K562 (cell line): ENCODE measurements around the gene POLR2A. TPM values are rescaled to one million over a fixed set of nuclear protein-coding genes. Genes with fewer than 3 reads are reported as not detected.

Experiments used
- ARID3A ChIP-seq: IDR thresholded peaks from 2 replicates; pipeline ENCODE4 v1.6.1; 2012; ENCODE audit warnings: low read depth, low read length, improper control_type of control experiment, borderline replicate concordance
- ATF3 ChIP-seq, 2 experiments: fragments of 450-650 bp in 1 of 2; sonication (generic) in 1 of 2; formaldehyde crosslinking in 1 of 2; IDR thresholded peaks in 1 of 2; conservative IDR thresholded peaks in 1 of 2; 2 replicates each; pipeline versions ENCODE4 v1.6.1 to v1.8.1; 2016 to 2023; ENCODE audit warnings: mild to moderate bottlenecking in 2 of 2, moderate library complexity in 2 of 2, inconsistent platforms in 1 of 2, missing genetic modification reagents in 1 of 2
- CBX1 ChIP-seq: sonication (generic); IDR thresholded peaks from 2 replicates; pipeline ENCODE4 v1.6.1; 2016; ENCODE audit warnings: antibody characterized with exemption, low read depth, mild to moderate bottlenecking
- CREB1 ChIP-seq, 2 experiments: sonication (generic) in 1 of 2; formaldehyde crosslinking in 1 of 2; IDR thresholded peaks; 2 replicates each; pipeline versions ENCODE4 v1.6.1 to v1.8.0; 2012 to 2022; ENCODE audit warnings: inconsistent platforms in 1 of 2, mild to moderate bottlenecking in 1 of 2, missing genetic modification reagents in 1 of 2, moderate library complexity in 1 of 2
- DIDO1 ChIP-seq: fragments of 450-650 bp; IDR thresholded peaks from 2 replicates; pipeline ENCODE4 v1.6.1; 2016; ENCODE audit warnings: low read depth, missing biosample characterization, missing genetic modification characterization
- FIP1L1 ChIP-seq: fragments of 200-400 bp; formaldehyde crosslinking; IDR thresholded peaks from 2 replicates; pipeline ENCODE4 v1.6.1; 2018; ENCODE audit warnings: mild to moderate bottlenecking, low read depth, low read length; ENCODE audit not compliant: poor library complexity, severe bottlenecking
- HNRNPL ChIP-seq: fragments of 200-400 bp; formaldehyde crosslinking; IDR thresholded peaks from 2 replicates; pipeline ENCODE4 v1.6.1; 2017; ENCODE audit warnings: low read depth, mild to moderate bottlenecking, low read length
- LARP7 ChIP-seq: fragments of 450-650 bp; IDR thresholded peaks from 2 replicates; pipeline ENCODE4 v1.6.1; 2016
- LEF1 ChIP-seq: fragments of 450-650 bp; IDR thresholded peaks from 2 replicates; pipeline ENCODE4 v1.6.1; 2016; ENCODE audit warnings: mild to moderate bottlenecking
- MYC ChIP-seq, 2 experiments: fragments of 250-450 bp in 1 of 2; sonication (Bioruptor Pico) in 1 of 2; IDR thresholded peaks; 2 replicates each; pipeline versions ENCODE4 v1.5.1 to v1.6.1; 2012 to 2021; ENCODE audit warnings: low read depth in 2 of 2, borderline replicate concordance in 1 of 2, improper control_type of control experiment in 1 of 2, low read length in 1 of 2, mild to moderate bottlenecking in 1 of 2, moderate library complexity in 1 of 2
- NFATC3 ChIP-seq: fragments of 450-650 bp; IDR thresholded peaks from 2 replicates; pipeline ENCODE4 v1.6.1; 2017; ENCODE audit warnings: mild to moderate bottlenecking
- PCBP2 ChIP-seq: fragments of 200-400 bp; formaldehyde crosslinking; IDR thresholded peaks from 2 replicates; pipeline ENCODE4 v1.6.1; 2018; ENCODE audit warnings: low read length, low read depth, mild to moderate bottlenecking, moderate library complexity; ENCODE audit not compliant: poor library complexity, severe bottlenecking
- POLR2H ChIP-seq: IDR thresholded peaks from 2 replicates; pipeline ENCODE4 v1.6.1; 2016; ENCODE audit warnings: missing genetic modification characterization, low read depth, mild to moderate bottlenecking, control low read depth, missing compliant biosample characterization, moderate library complexity
- RBFOX2 ChIP-seq: fragments of 200-400 bp; formaldehyde crosslinking; IDR thresholded peaks from 2 replicates; pipeline ENCODE4 v1.6.1; 2017; ENCODE audit warnings: low read depth, mild to moderate bottlenecking, low read length, moderate library complexity
- RCOR1 ChIP-seq, 2 experiments: IDR thresholded peaks; 2 replicates each; pipeline ENCODE4 v1.6.1; 2012; ENCODE audit warnings: low read depth in 2 of 2, low read length in 2 of 2, borderline replicate concordance in 1 of 2, improper control_type of control experiment in 1 of 2
- RFX7 ChIP-seq: fragments of 250-450 bp; sonication (Bioruptor Pico); IDR thresholded peaks from 2 replicates; pipeline ENCODE4 v1.5.1; 2021; ENCODE audit warnings: mild to moderate bottlenecking
- TAL1 ChIP-seq: fragments of 450-650 bp; IDR thresholded peaks from 2 replicates; pipeline ENCODE4 v1.6.1; 2016; ENCODE audit warnings: mild to moderate bottlenecking
- TBL1XR1 ChIP-seq, 2 experiments: IDR thresholded peaks; 2 replicates each; pipeline ENCODE4 v1.6.1; 2012; ENCODE audit warnings: improper control_type of control experiment in 2 of 2, low read length in 2 of 2, mild to moderate bottlenecking in 1 of 2
- ZHX1 ChIP-seq: fragments of 150-350 bp; conservative IDR thresholded peaks from 2 replicates; pipeline ENCODE4 v1.6.1; 2014; ENCODE audit warnings: low read length
- polyA plus RNA-seq, 8 experiments: library from polyadenylated mRNA; depleted of rRNA in 4 of 8; stranded (reverse) in 5 of 8; unstranded in 3 of 8; fragments of >200 nt; fragmentation: Nextera tagmentation in 2 of 8; fragmentation: Illumina TruSeq in 1 of 8; extraction: Ambion mirVana in 2 of 8; extraction: Trizol in 1 of 8; gene quantifications; 2 replicates each; pipeline versions ENCODE4 v1.2.1 to v1.2.3, GENCODE V29; 2011 to 2014; ENCODE audit warnings: inconsistent platforms in 1 of 8, missing spikeins in 1 of 8
- total RNA-seq, 7 experiments: library from RNA; depleted of rRNA in 6 of 7; stranded (reverse); fragments of >200 nt in 6 of 7; fragmentation: Illumina TruSeq in 2 of 7; extraction: Trizol in 2 of 7; gene quantifications; 2 replicates each; pipeline versions ENCODE4 v1.2.1 to v1.2.3, GENCODE V29; 2011 to 2021; ENCODE audit warnings: low replicate concordance in 1 of 7

The POLR2A gene
- total and polyA plus RNA-seq, 9 of the 15 experiments (the other 6 are each of a cell fraction or from before 2014, with no cell fraction given): 1.3 to 109 (median 12.4) TPM

GRCh38 chr17:7484067-7484918 lies at the start of gene POLR2A (continued):
- TF ChIP-seq TAL1: 0 out of 2 replicates have a peak, but pooled peaks have one; percentile 15
- TF ChIP-seq PCBP2: no peak
- TF ChIP-seq ZHX1: peak; percentile 72; the same call in 1 of the 2 replicates
- peak; percentile 69; the same call in 1 of the 2 replicates for TF ChIP-seq CBX1
- peak; percentile 44; the same call in 1 of the 2 replicates for TF ChIP-seq HNRNPL
- TF ChIP-seq RCOR1 (IDR thresholded peaks at IDR 0.05; ENCODE audit: borderline replicate concordance in 1 of 2, low read depth in 2 of 2, low read length in 2 of 2): peak in 1 of 2 experiments; percentile 17; a peak in 1 of 4 replicates
- 0 out of 2 replicates have a peak, but pooled peaks have one; percentile 27 for TF ChIP-seq CREB1 (IDR thresholded peaks at IDR 0.05)
- peak; percentile 38; the same call in 1 of the 2 replicates for TF ChIP-seq CREB1 (CRISPR knock-in tag; IDR thresholded peaks at IDR 0.05)
- peak in 1 of 2 experiments; percentile 74; a peak in 1 of 4 replicates for TF ChIP-seq TBL1XR1 (IDR thresholded peaks at IDR 0.05; ENCODE audit: low read length in 2 of 2)
- no peak for TF ChIP-seq DIDO1
- no peak for TF ChIP-seq ATF3 (IDR thresholded peaks at IDR 0.05)
- TF ChIP-seq ATF3 (CRISPR knock-in tag; conservative IDR thresholded peaks at IDR 0.05): peak; percentile 71; the same call in 1 of the 2 replicates
- TF ChIP-seq RBFOX2: peak; percentile 99
- TF ChIP-seq FIP1L1: peak; percentile 41
- TF ChIP-seq RFX7: no peak
- peak; percentile 55; the same call in 1 of the 2 replicates for TF ChIP-seq LARP7
- peak; percentile 99 for TF ChIP-seq POLR2H
- peak; percentile 55; the same call in 1 of the 2 replicates for TF ChIP-seq MYC (IDR thresholded peaks at IDR 0.05; ENCODE audit: low read depth, low read length)
- no peak for TF ChIP-seq MYC (CRISPR knock-in tag; IDR thresholded peaks at IDR 0.05; ENCODE audit: borderline replicate concordance, low read depth)
- no peak for TF ChIP-seq LEF1
- TF ChIP-seq ARID3A: no peak; the same call in 1 of the 2 replicates
- TF ChIP-seq NFATC3: no peak
